Measurements from ENCODE around the gene IGDCC3. TPM values are rescaled to one million over a fixed set of nuclear protein-coding genes. Genes with fewer than 3 reads are reported as not detected.

IGDCC3 gene
- polyA plus RNA-seq, 1 donor (not counting 4 experiments of a cell fraction or from before 2014, with no cell fraction given), result not detected

- Histone ChIP-seq H3K27me3 (ENCODE audit: control insufficient read depth, extremely low read depth, insufficient read depth, low read length) (peaks cover 34% of the 10 kb centered on the region), H3K4me2 (ENCODE audit: control insufficient read depth, extremely low read depth, insufficient read depth, low read depth, low read length) (no peak overlapping the region), H3K79me2 (ENCODE audit: control insufficient read depth, insufficient read depth, low read length) (no peaks in the 10 kb centered on the region), H3K9me3 (ENCODE audit: control insufficient read depth, low read depth, low read length) (no peaks in the 10 kb centered on the region), H3K4me3 (ENCODE audit: control insufficient read depth in 2 of 3, extremely low read depth in 1 of 3, insufficient read depth in 2 of 3, low read depth in 1 of 3, low read length in 3 of 3) (no peak overlapping the region), H3K27ac (ENCODE audit: control insufficient read depth, insufficient read depth, low read length) (no peak overlapping the region), H3K36me3 (ENCODE audit: control insufficient read depth in 2 of 2, extremely low read depth in 1 of 2, insufficient read depth in 2 of 2, low read length in 2 of 2) (no peaks in the 10 kb centered on the region), H3K9ac (ENCODE audit: control insufficient read depth, extremely low read depth, insufficient read depth, low read length) (no peak overlapping the region), H3K4me1 (ENCODE audit: control insufficient read depth, extremely low read depth, insufficient read depth, low read length) (peaks cover 4% of the 10 kb centered on the region), H4K20me1 (ENCODE audit: control insufficient read depth, extremely low read depth, insufficient read depth, low read length) (no peaks in the 10 kb centered on the region), H2AFZ (ENCODE audit: control insufficient read depth, low read length) (no peak overlapping the region), H3K9me1 (ENCODE audit: control insufficient read depth, extremely low read depth, insufficient read depth, low read length) (no peaks in the 10 kb centered on the region)
- dilution Hi-C loops (cut with MboI; ENCODE audit: extremely low pct_ligation_motif_present, low sequenced_read_pairs), result no loop called here
- no peak for DNase-seq (ENCODE audit: low read depth, low spot score)
- TF ChIP-seq CTCF (optimal IDR thresholded peaks at IDR 0.05 in 1 of 3, IDR thresholded peaks at IDR 0.05 in 1 of 3, conservative IDR thresholded peaks at IDR 0.05 in 1 of 3; ENCODE audit: extremely low read depth in 1 of 3, insufficient read depth in 2 of 3, low read length in 3 of 3) (no peak), EZH2 (IDR thresholded peaks at IDR 0.05; ENCODE audit: low read length) (no peak)
- FAIRE-seq, result no peak
These were observed 6.2 kb upstream of the IGDCC3 start for GRCh38 chr15:65383991-65384390.

- TF ChIP-seq EZH2 (IDR thresholded peaks at IDR 0.05; ENCODE audit: low read length) (no peak), CTCF (optimal IDR thresholded peaks at IDR 0.05 in 1 of 3, IDR thresholded peaks at IDR 0.05 in 1 of 3, conservative IDR thresholded peaks at IDR 0.05 in 1 of 3; ENCODE audit: extremely low read depth in 1 of 3, insufficient read depth in 2 of 3, low read length in 3 of 3) (no peak)
- no peak for FAIRE-seq
- Histone ChIP-seq H4K20me1 (ENCODE audit: control insufficient read depth, extremely low read depth, insufficient read depth, low read length) (no peaks in the 10 kb centered on the region), H3K9me3 (ENCODE audit: control insufficient read depth, low read depth, low read length) (no peaks in the 10 kb centered on the region), H3K4me2 (ENCODE audit: control insufficient read depth, extremely low read depth, insufficient read depth, low read depth, low read length) (no peak overlapping the region), H3K79me2 (ENCODE audit: control insufficient read depth, insufficient read depth, low read length) (no peaks in the 10 kb centered on the region), H3K9ac (ENCODE audit: control insufficient read depth, extremely low read depth, insufficient read depth, low read length) (no peak overlapping the region), H3K27me3 (ENCODE audit: control insufficient read depth, extremely low read depth, insufficient read depth, low read length) (peaks cover 37% of the 10 kb centered on the region), H3K36me3 (ENCODE audit: control insufficient read depth in 2 of 2, extremely low read depth in 1 of 2, insufficient read depth in 2 of 2, low read length in 2 of 2) (no peaks in the 10 kb centered on the region), H3K4me1 (ENCODE audit: control insufficient read depth, extremely low read depth, insufficient read depth, low read length) (peaks cover 4% of the 10 kb centered on the region), H3K9me1 (ENCODE audit: control insufficient read depth, extremely low read depth, insufficient read depth, low read length) (no peaks in the 10 kb centered on the region), H2AFZ (ENCODE audit: control insufficient read depth, low read length) (no peak overlapping the region), H3K4me3 (ENCODE audit: control insufficient read depth in 2 of 3, extremely low read depth in 1 of 3, insufficient read depth in 2 of 3, low read depth in 1 of 3, low read length in 3 of 3) (no peak overlapping the region), H3K27ac (ENCODE audit: control insufficient read depth, insufficient read depth, low read length) (no peak overlapping the region)
- dilution Hi-C loops (cut with MboI; ENCODE audit: extremely low pct_ligation_motif_present, low sequenced_read_pairs), result no loop called here
- no peak for DNase-seq (ENCODE audit: low read depth, low spot score)
These were observed 5.7 kb upstream of the IGDCC3 start for GRCh38 chr15:65383456-65383855.

Measured in keratinocyte (primary cell).